GM19324 (cell line): ENCODE measurements around the gene PLAC8L1.

Source experiments
- ATAC-seq: cut with Tn5 transposase; IDR thresholded peaks from one replicate; pipeline ENCODE4 v1.9.1; 2021; ENCODE audit warnings: mild to moderate bottlenecking, moderate library complexity; ENCODE audit not compliant: unreplicated experiment, low FRiP score

The PLAC8L1 gene

GRCh38 chr5:146082798-146083197 is 22.6 kb downstream of the PLAC8L1 start:
- ATAC-seq: peak; percentile 96

DNA sequence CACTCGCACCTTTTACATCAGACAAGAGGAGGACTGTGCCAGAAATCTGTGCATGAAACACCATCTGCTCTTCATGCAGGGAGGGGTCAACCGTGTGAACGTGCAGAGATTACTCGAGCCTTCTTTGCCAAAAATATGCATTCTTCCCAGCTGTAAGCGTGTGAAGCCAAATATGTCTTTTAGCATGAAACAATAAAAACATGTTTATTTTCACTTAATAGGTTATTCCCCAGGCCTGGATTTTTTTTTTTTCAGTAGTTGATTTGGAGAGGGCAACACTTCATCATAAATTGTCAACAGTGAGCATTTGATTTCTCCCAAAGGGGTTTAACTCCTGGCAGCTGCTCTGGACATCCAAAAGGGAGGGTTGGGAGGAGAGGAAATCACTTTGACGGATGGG is 23.8 kb downstream of the PLAC8L1 start:
- no peak for ATAC-seq

DNA sequence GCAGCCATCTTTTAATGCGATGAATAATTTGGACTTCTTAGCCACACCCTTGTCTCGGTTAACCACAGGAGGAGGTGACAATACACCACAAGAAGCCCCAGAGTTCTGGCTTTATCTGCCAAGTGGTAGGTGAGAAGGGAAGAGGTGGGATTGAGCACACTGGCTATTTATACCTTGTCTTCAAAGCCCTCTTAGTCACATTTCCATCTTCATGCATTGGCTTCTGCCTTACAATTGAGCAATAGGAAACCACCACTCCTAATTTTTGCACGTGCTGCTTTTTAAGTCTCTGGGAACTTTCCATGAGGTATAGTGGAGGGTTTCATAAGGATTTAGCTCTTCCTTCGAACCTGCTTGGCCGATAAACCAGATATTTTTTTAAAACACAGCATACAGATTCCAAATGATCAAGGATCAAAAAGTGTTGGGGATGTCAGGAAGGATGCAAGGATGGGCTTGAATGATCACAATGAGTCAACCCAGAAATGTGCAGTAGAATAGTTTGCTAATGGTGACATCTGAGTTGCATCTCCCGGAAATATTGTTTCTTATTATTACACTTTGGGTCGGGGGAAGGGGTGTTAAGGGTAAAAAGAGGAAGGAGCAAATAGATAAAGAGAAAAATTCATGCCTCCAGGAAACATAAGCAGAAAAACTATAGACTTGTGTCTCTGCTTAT is 25.5 kb downstream of the PLAC8L1 start:
- no peak for ATAC-seq

GRCh38 chr5:146078566-146078965 is 26.8 kb downstream of the PLAC8L1 start:
- ATAC-seq: no peak

GRCh38 chr5:146076455-146076854 is 28.9 kb downstream of the PLAC8L1 start:
- ATAC-seq: no peak

- ATAC-seq: no peak
These were observed 29.3 kb downstream of the PLAC8L1 start for GRCh38 chr5:146076028-146076427.

GRCh38 chr5:146073239-146073900 is 32.0 kb downstream of the PLAC8L1 start:
- ATAC-seq: no peak

DNA sequence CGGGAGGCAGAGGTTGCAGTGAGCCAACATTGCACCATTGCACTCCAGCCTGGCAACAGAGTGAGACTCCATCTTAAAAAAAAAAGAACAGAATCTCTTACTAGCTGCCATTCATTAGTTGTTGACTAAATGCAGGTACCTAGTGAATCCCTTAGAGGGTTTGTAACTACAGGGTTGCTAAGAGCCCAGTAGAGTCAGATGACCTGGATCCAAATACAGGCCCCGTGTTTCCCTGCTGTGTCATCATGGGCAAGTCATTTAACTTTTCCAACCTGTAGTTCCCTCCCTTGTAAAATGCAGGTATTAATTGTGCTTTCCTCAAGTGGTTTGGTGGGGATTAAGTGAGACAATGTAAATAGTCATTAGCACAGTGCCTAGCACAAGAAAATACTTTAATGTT is 32.8 kb downstream of the PLAC8L1 start:
- no peak for ATAC-seq

DNA sequence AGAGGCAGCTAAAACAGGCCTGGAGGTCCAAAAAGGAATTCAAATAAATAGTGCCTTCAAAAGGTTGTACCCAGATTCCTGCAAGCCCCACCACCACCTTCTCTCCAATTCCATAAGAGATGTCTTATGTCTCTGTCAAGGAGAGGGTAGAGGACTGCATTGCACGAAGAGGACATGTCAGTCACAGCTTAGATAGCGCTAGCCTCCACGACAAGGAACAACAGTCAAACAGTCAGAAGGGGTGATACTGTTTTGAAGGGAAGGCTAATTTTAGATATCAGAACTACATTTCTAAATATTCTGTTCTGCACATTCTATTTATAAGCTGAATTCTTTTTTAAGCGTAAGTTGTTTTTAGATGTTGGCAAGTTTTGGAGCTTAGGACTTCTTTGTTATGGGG is 34.2 kb downstream of the PLAC8L1 start:
- no peak for ATAC-seq

DNA sequence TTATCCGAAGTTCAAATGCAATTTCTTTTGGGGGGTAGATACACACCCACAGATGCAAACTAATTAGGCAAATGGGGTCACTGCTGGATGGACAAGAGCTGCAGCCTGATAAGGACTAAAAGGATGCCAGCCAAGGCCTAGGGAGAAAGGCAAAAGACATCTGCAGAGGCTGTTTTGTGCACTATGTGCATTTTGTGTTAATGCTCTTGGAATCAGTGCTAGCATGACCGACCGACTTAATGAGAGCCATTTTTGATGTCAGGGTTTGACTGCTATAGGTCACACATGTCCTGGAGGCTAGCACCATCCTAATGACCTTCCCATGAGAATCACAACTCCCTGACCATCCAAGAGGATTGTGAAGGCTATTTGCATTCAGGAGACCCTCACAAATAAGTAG is 34.6 kb downstream of the PLAC8L1 start:
- ATAC-seq: no peak

- peak; percentile 49 for ATAC-seq
These were observed 35.6 kb downstream of the PLAC8L1 start for GRCh38 chr5:146069780-146070099.

DNA sequence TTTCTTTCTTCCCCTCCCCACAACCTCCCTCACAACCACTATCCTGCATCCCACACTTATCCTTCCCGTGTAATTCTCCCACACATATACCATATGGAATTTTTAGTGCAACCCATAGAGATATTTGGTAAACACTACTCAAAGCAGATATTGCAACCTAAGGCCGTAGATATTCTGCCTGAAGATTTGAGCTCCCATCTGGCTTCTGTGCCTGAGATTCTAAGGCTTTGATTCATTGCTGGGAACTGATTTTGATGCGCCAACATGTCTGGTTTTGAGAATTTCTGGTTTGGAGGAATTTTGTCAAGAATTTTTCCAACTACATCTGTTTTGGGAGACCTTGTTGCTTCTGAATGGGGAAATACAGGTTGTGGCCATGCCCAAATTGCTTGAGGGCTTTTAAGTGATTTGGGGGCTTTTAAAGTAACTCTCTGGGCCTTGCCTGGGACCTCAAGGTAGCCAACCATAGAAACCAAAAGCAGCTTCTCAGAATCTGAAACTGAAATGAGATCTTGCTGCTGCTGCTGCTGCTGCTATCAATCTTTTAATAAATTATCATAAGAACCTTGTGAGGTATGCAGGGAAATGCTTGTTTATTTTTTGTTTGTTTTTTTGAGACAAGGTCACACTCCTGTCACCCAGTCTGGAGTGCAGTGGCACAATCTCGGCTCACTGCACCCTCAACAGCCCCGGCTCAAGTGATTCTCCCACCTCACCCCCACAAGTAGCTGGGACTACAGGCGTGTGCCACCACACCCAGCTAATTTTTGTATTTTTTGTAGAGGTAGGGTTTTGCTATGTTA is 36.2 kb downstream of the PLAC8L1 start:
- peak; percentile 52 for ATAC-seq

DNA sequence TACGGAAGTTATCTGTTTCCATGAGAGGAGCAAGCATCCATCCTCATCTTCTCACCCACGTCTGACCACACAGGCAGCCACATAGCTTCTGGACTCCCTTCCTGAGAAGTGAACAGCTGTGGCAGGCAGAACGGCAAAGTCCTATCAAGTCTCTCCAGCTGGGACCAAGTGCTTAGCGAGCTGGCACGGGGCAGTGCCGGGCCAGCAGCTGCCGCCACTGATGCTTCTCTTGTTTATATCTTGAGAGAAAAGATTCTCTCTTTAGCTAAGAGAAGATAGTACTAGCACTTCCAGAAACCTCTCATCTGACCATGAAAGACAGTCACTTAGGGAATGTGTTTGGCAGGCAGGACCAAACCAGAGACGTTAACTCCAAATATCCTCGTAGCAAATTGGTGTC is 37.2 kb downstream of the PLAC8L1 start:
- no peak for ATAC-seq

DNA sequence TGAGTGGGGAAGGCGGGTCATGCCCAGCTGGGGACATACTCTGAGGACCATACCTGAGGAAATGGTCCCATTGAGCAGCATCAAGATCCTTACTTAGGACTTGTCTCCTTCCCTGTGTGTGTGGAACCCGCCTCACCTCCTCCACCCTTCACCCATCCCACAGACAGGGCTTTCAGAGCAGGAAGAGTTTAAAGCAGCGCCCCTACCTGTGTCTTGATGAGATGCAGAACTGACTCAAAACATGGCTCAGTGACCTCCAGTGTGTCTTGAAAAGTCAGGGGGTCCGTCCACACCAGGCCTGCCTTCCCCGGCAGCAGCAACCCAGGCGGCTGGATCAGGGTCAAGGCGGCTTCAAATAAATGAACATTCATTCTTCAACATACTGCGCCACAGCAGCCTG is 38.4 kb downstream of the PLAC8L1 start:
- no peak for ATAC-seq

GRCh38 chr5:146060221-146060585 is 45.2 kb downstream of the PLAC8L1 start:
- ATAC-seq: no peak

DNA sequence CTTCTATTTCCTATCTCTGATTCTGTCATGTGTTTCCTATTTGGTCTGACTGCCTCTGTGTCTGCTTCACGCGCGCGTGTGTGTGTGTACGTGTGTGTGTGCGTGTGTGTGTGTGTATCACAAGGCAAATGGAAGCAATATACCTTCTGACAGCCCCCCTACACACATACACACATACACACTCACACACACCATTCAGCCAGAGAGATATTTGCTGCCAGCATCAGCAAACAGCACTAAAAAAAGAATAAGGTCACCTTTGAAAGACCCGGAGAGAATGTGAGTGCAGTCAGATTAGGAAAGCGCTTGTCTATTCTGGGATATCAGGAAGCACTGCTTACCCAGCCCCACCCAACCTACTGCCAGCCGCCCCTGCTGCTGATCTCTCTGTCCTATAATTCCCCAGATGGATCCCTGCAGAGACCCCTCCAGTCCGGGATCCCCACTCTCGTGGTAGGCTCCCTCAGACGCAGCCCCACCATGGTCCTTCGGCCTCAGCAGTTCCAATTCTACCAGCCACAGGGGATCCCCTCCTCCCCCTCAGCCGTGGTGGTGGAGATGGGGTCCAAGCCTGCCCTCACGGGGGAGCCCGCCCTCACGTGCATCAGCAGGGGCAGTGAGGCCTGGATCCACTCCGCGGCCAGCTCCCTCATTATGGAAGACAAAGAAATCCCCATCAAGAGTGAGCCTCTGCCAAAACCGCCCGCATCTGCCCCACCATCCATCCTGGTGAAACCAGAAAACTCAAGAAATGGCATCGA is 45.7 kb downstream of the PLAC8L1 start:
- no peak for ATAC-seq

- no peak for ATAC-seq
These were observed 49.9 kb downstream of the PLAC8L1 start for GRCh38 chr5:146055432-146055831.

GRCh38 chr5:146052780-146053179 is 52.6 kb downstream of the PLAC8L1 start:
- no peak for ATAC-seq

GRCh38 chr5:146051678-146052077 is 53.7 kb downstream of the PLAC8L1 start:
- no peak for ATAC-seq

GRCh38 chr5:146050086-146050485 is 55.3 kb downstream of the PLAC8L1 start:
- ATAC-seq: no peak

- ATAC-seq: no peak
These were observed 55.7 kb downstream of the PLAC8L1 start for GRCh38 chr5:146049704-146050026.
